IPS DF 4.7 (cell line): ENCODE measurements around the gene ATP11A.

Experiments used
- DNase-seq: peaks from one replicate; pipeline ENCODE4 v3.0.0-alpha.2; 2013; ENCODE audit warnings: low spot score; ENCODE audit errors: extremely low read depth

ATP11A gene

GRCh38 chr13:112759053-112759452 lies 69.2 kb downstream of the ATP11A start:
- no peak for DNase-seq

- no peak for DNase-seq
These were observed 70.0 kb downstream of the ATP11A start for GRCh38 chr13:112759827-112760226.

GRCh38 chr13:112760435-112760834 lies 70.6 kb downstream of the ATP11A start:
- no peak for DNase-seq

- no peak for DNase-seq
These were observed 71.1 kb downstream of the ATP11A start for GRCh38 chr13:112760931-112761330.

- no peak for DNase-seq
These were observed 72.2 kb downstream of the ATP11A start for GRCh38 chr13:112761701-112762689.

GRCh38 chr13:112762690-112763080 lies 72.8 kb downstream of the ATP11A start:
- DNase-seq = no peak

- DNase-seq = no peak
These were observed 74.2 kb downstream of the ATP11A start for GRCh38 chr13:112764028-112764427.

- no peak for DNase-seq
These were observed 75.2 kb downstream of the ATP11A start for GRCh38 chr13:112764864-112765561.

- no peak for DNase-seq
These were observed 75.9 kb downstream of the ATP11A start for GRCh38 chr13:112765731-112766130.

- DNase-seq = no peak
These were observed 76.5 kb downstream of the ATP11A start for GRCh38 chr13:112766336-112766735.

- no peak for DNase-seq
These were observed 78.0 kb downstream of the ATP11A start for GRCh38 chr13:112767506-112768471.

- no peak for DNase-seq
These were observed 79.1 kb downstream of the ATP11A start for GRCh38 chr13:112768795-112769481.

- no peak for DNase-seq
These were observed 79.8 kb downstream of the ATP11A start for GRCh38 chr13:112769615-112770014.

GRCh38 chr13:112770504-112770903 lies 80.7 kb downstream of the ATP11A start:
- DNase-seq = no peak

GRCh38 chr13:112771139-112771876 lies 81.5 kb downstream of the ATP11A start:
- DNase-seq = no peak

GRCh38 chr13:112771877-112772538 lies 82.2 kb downstream of the ATP11A start:
- DNase-seq = no peak

GRCh38 chr13:112772539-112772909 lies 82.7 kb downstream of the ATP11A start:
- DNase-seq = no peak

GRCh38 chr13:112772929-112773328 lies 83.1 kb downstream of the ATP11A start:
- DNase-seq = no peak
